K562 treated with DMSO at 1 percent for 48 hours (cell line): Measurements from ENCODE around the gene ARHGDIB. TPM values are rescaled to one million over a fixed set of nuclear protein-coding genes. Genes with fewer than 3 reads are reported as not detected.

ENCODE experiments used
- total RNA-seq: library from RNA; unstranded; fragments of 300-600 nt; gene quantifications from 2 replicates; pipeline ENCODE4 v1.2.3, GENCODE V29; 2022; ENCODE audit warnings: low replicate concordance; ENCODE audit errors: extremely low read depth

ARHGDIB gene
- total RNA-seq: not detected in 2 replicates

GRCh38 chr12:14961466-14962152, at the start of gene ARHGDIB:
TSS of gene ARHGDIB (minus strand) at chr12:14961601. CDS start at chr12:14950712, 10,889 bp downstream.

GRCh38 chr12:14972816-14973215, 11.4 kb upstream of the ARHGDIB start, which contains the start of gene PDE6H:
TSS of gene PDE6H (plus strand) at chr12:14973042. CDS start at chr12:14978013, 4,971 bp downstream.

GRCh38 chr12:14938301-14938700, 23.1 kb downstream of the ARHGDIB start, which contains the start of gene ERP27:
TSS of gene ERP27 (minus strand) at chr12:14938537. CDS start at chr12:14938508, 29 bp downstream.

Other genes starting within 250 kb of the ARHGDIB start
- not detected in 2 replicates for gene WBP11, start 158.1 kb downstream of the ARHGDIB start, total RNA-seq
- gene C12orf60, start 157.9 kb downstream of the ARHGDIB start, total RNA-seq: not detected in 2 replicates
- not detected in 2 replicates for gene SMCO3, start 147.4 kb downstream of the ARHGDIB start, total RNA-seq
- not detected in 2 replicates for gene ART4, start 118.1 kb downstream of the ARHGDIB start, total RNA-seq
- gene MGP, start 75.7 kb downstream of the ARHGDIB start, total RNA-seq: not detected in 2 replicates
- not detected in 2 replicates for gene ERP27, start 23.1 kb downstream of the ARHGDIB start, total RNA-seq
- gene PDE6H, start 11.4 kb upstream of the ARHGDIB start, total RNA-seq: not detected in 2 replicates